NT2/D1 (cell line): Measurements from ENCODE around the gene PHLDA1.

ENCODE experiments used
- SUZ12 ChIP-seq: IDR thresholded peaks from 2 replicates; pipeline ENCODE4 v1.6.1; 2011; ENCODE audit not compliant: insufficient read length, insufficient read depth; ENCODE audit errors: extremely low read depth
- YY1 ChIP-seq: IDR thresholded peaks from 2 replicates; pipeline ENCODE4 v1.6.1; 2011; ENCODE audit not compliant: insufficient read length, insufficient read depth
- ZNF274 ChIP-seq: IDR thresholded peaks from 2 replicates; pipeline ENCODE4 v1.6.1; 2011; ENCODE audit warnings: mild to moderate bottlenecking, low read depth, low read length

- TF ChIP-seq ZNF274, result no peak
- no peak for TF ChIP-seq YY1
- no peak for TF ChIP-seq SUZ12
These were observed 39.8 kb downstream of the PHLDA1 start for GRCh38 chr12:75991753-75992152.
